Measurements from ENCODE around the gene GPLD1.

DNA sequence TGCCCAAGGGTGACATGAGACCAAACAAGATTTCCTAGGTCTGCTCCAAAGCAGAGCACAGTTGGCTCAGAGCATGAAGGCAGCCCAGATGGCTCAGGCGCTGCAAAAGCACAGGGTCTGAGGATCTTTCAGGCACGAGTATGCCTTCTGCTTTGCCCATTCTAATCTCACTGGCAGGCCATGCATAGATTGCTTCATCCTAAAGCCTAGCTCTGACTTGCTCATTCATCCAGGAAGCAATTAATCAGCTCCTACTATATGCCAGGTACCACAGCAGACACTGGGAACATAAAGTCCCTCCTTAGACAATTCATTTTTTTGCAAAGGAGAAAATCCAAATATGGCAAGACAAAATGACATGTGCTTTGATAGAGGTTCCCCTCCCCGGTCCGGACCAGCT, 31.2 kb downstream of the GPLD1 start:
- no peak for TF ChIP-seq ZNF70 (CRISPR knock-in tag; IDR thresholded peaks at IDR 0.05)
- TF ChIP-seq, protein P1, sequence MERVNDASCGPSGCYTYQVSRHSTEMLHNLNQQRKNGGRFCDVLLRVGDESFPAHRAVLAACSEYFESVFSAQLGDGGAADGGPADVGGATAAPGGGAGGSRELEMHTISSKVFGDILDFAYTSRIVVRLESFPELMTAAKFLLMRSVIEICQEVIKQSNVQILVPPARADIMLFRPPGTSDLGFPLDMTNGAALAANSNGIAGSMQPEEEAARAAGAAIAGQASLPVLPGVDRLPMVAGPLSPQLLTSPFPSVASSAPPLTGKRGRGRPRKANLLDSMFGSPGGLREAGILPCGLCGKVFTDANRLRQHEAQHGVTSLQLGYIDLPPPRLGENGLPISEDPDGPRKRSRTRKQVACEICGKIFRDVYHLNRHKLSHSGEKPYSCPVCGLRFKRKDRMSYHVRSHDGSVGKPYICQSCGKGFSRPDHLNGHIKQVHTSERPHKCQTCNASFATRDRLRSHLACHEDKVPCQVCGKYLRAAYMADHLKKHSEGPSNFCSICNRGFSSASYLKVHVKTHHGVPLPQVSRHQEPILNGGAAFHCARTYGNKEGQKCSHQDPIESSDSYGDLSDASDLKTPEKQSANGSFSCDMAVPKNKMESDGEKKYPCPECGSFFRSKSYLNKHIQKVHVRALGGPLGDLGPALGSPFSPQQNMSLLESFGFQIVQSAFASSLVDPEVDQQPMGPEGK (CRISPR knock-in tag; IDR thresholded peaks at IDR 0.05; ENCODE audit: borderline replicate concordance), result no peak
- no peak for TF ChIP-seq ZFP3 (CRISPR knock-in tag; IDR thresholded peaks at IDR 0.05)
- TF ChIP-seq TOX (CRISPR knock-in tag; IDR thresholded peaks at IDR 0.05; ENCODE audit: borderline replicate concordance), result no peak
